Measurements from ENCODE around the gene HOXB8. TPM values are rescaled to one million over a fixed set of nuclear protein-coding genes. Genes with fewer than 3 reads are reported as not detected.

Gene HOXB8
- total RNA-seq, 4 donors from 2014 or later = 1.8 to 21.3 (median 8.9) TPM

GRCh38 chr17:48575066-48575582 lies 40.0 kb downstream of the HOXB8 start:
- Histone ChIP-seq H3K27me3 (peaks cover 7% of the 10 kb centered on the region), H3K4me1 (peaks cover 36 to 92% (median 71%) of the 10 kb centered on the region in 4 donors), H3K9me3 (no peaks in the 10 kb centered on the region), H3K27ac (peak overlapping the region; percentile 89 to 95 (median 92)), H3K36me3 (no peaks in the 10 kb centered on the region), H3K4me3 (peak overlapping the region in 1 of 4 donors; percentile 28)
- in situ Hi-C loops (cut with MboI; ENCODE audit: low pct_ligation_motif_present in 1 of 4, low pct_unique_long_range_greater_than_20kb in 1 of 4, low sequenced_read_pairs in 3 of 4) = no loop called here
- TF ChIP-seq POLR2AphosphoS5 (IDR thresholded peaks at IDR 0.05) (no peak), CTCF (IDR thresholded peaks at IDR 0.05) (no peak), EP300 (IDR thresholded peaks at IDR 0.05; ENCODE audit: low read depth) (no peak), POLR2A (IDR thresholded peaks at IDR 0.05) (no peak)
- no peak for DNase-seq
- 52 to 63% methylated on average over 5 to 7 of the region's 7 CpGs for WGBS, 2 donors (ENCODE audit: low coverage in 1 of 2)
- intact Hi-C loops (cut with DNase I; ENCODE audit: low total_unique reads) = loop anchor here (5.0 kb wide), 1 partner anchor 33 kb away; no protein-coding TSS in a partner anchor

- H3K4me1 ChIP-seq = peaks cover 36 to 92% (median 72%) of the 10 kb centered on the region in 4 donors
Observed at GRCh38 chr17:48574505-48575065, 40.5 kb downstream of the HOXB8 start.

GRCh38 chr17:48571826-48572417 lies 43.2 kb downstream of the HOXB8 start:
- no peaks in the 10 kb centered on the region for H3K27me3 ChIP-seq
- peak overlapping the region in 1 of 4 donors; percentile 36 for H3K4me3 ChIP-seq
- H3K36me3 ChIP-seq = no peaks in the 10 kb centered on the region
- TF ChIP-seq POLR2A (IDR thresholded peaks at IDR 0.05) (no peak), POLR2AphosphoS5 (IDR thresholded peaks at IDR 0.05) (no peak), EP300 (IDR thresholded peaks at IDR 0.05; ENCODE audit: low read depth) (no peak), CTCF (IDR thresholded peaks at IDR 0.05) (no peak)
- WGBS, 2 donors (ENCODE audit: low coverage in 1 of 2) = 68% methylated on average over 1 of the region's 1 CpG; no CpG with 5 or more reads in 1 of the 2 donors
- peak overlapping the region; percentile 89 to 95 (median 92) for H3K27ac ChIP-seq
- H3K4me1 ChIP-seq = peaks cover 48 to 95% (median 77%) of the 10 kb centered on the region in 4 donors
- in situ Hi-C loops (cut with MboI; ENCODE audit: low pct_ligation_motif_present in 1 of 4, low pct_unique_long_range_greater_than_20kb in 1 of 4, low sequenced_read_pairs in 3 of 4) (no loop called here), intact Hi-C loops (cut with DNase I; ENCODE audit: low total_unique reads) (no loop called here)
- no peaks in the 10 kb centered on the region for H3K9me3 ChIP-seq
- DNase-seq = no peak

More at GRCh38 chr17:48574505-48575065, 40.5 kb downstream of the HOXB8 start:
- intact Hi-C loops (cut with DNase I; ENCODE audit: low total_unique reads) = loop anchor here (5.0 kb wide), 1 partner anchor 32 kb away; no protein-coding TSS in a partner anchor
- H3K4me3 ChIP-seq = peak overlapping the region in 1 of 4 donors; percentile 28
- in situ Hi-C loops (cut with MboI; ENCODE audit: low pct_ligation_motif_present in 1 of 4, low pct_unique_long_range_greater_than_20kb in 1 of 4, low sequenced_read_pairs in 3 of 4) = no loop called here
- 62 to 79% methylated on average over 6 to 8 of the region's 8 CpGs for WGBS, 2 donors (ENCODE audit: low coverage in 1 of 2)
- no peaks in the 10 kb centered on the region for H3K36me3 ChIP-seq
- H3K27ac ChIP-seq = peak overlapping the region; percentile 89 to 95 (median 92)
- DNase-seq = no peak
- TF ChIP-seq POLR2AphosphoS5 (IDR thresholded peaks at IDR 0.05) (no peak), POLR2A (IDR thresholded peaks at IDR 0.05) (no peak), EP300 (IDR thresholded peaks at IDR 0.05; ENCODE audit: low read depth) (no peak), CTCF (IDR thresholded peaks at IDR 0.05) (no peak)
- H3K27me3 ChIP-seq = peaks cover 3% of the 10 kb centered on the region
- H3K9me3 ChIP-seq = no peaks in the 10 kb centered on the region

- Histone ChIP-seq H3K36me3 (no peaks in the 10 kb centered on the region), H3K4me3 (peak overlapping the region; percentile 2 to 36 (median 16)), H3K27me3 (no peaks in the 10 kb centered on the region), H3K27ac (peak overlapping the region; percentile 89 to 95 (median 92)), H3K4me1 (peaks cover 53 to 95% (median 79%) of the 10 kb centered on the region in 4 donors), H3K9me3 (no peaks in the 10 kb centered on the region)
- in situ Hi-C loops (cut with MboI; ENCODE audit: low pct_ligation_motif_present in 1 of 4, low pct_unique_long_range_greater_than_20kb in 1 of 4, low sequenced_read_pairs in 3 of 4) = no loop called here
- 26 to 55% methylated on average over 17 to 26 of the region's 26 CpGs for WGBS, 2 donors (ENCODE audit: low coverage in 1 of 2)
- intact Hi-C loops (cut with DNase I; ENCODE audit: low total_unique reads) = no loop called here
- no peak for TF ChIP-seq CTCF (IDR thresholded peaks at IDR 0.05)
- TF ChIP-seq POLR2A (IDR thresholded peaks at IDR 0.05) = no peak
- TF ChIP-seq EP300 (IDR thresholded peaks at IDR 0.05; ENCODE audit: low read depth) = no peak
- TF ChIP-seq POLR2AphosphoS5 (IDR thresholded peaks at IDR 0.05) = no peak
- DNase-seq = no peak
Observed at GRCh38 chr17:48571024-48571818, 43.9 kb downstream of the HOXB8 start.
